Upper lobe of right lung (tissue), 1 donor: ENCODE data around the gene ABCF3. TPM values are rescaled to one million over a fixed set of nuclear protein-coding genes. Genes with fewer than 3 reads are reported as not detected.

ENCODE experiments used
- ATAC-seq: fragments of 200-7000 bp; cut with Tn5 transposase; one replicate; pipeline ENCODE4 v1.9.1; 2020; ENCODE audit warnings: mild to moderate bottlenecking, moderate library complexity
- DNase-seq: peaks from one replicate; pipeline ENCODE4 v3.0.0-alpha.2; 2020
- H3K27ac ChIP-seq: fragments of 200-600 bp; one replicate; pipeline ENCODE4 v1.8.0; 2022
- H3K27me3 ChIP-seq: fragments of 200-600 bp; one replicate; pipeline ENCODE4 v1.8.0; 2022; ENCODE audit warnings: mild to moderate bottlenecking
- H3K36me3 ChIP-seq: fragments of 200-600 bp; one replicate; pipeline ENCODE4 v1.8.0; 2022
- H3K4me1 ChIP-seq: fragments of 200-600 bp; one replicate; pipeline ENCODE4 v1.8.0; 2022
- H3K4me3 ChIP-seq: fragments of 200-600 bp; one replicate; pipeline ENCODE4 v1.8.0; 2022; ENCODE audit warnings: mild to moderate bottlenecking
- H3K9me3 ChIP-seq: fragments of 200-600 bp; one replicate; pipeline ENCODE4 v1.8.0; 2022
- intact Hi-C: fragments of 100-400 bp; cut with DNase I; formaldehyde crosslinking; loops from one replicate; pipeline ENCODE4 v1.11.0; 2022
- total RNA-seq: library from RNA; stranded (reverse); fragmentation: NEBNext Ultra II Directional; extraction: Animal tissue kit (Norgen Biotek cat#: 25700); gene quantifications from one replicate; pipeline ENCODE4 v1.2.1, GENCODE V29; 2021
- TF ChIP-seq, protein P1 (sequence below): fragments of 200-600 bp; IDR thresholded peaks from one replicate; pipeline ENCODE4 v1.8.0; 2022; ENCODE audit warnings: antibody characterized with exemption
- donor health status: DM: no; HTN: yes; CAD: no; lungs with severe emphysema.

Gene ABCF3
- total RNA-seq, 1 donor from 2014 or later: 60.9 TPM

DNA sequence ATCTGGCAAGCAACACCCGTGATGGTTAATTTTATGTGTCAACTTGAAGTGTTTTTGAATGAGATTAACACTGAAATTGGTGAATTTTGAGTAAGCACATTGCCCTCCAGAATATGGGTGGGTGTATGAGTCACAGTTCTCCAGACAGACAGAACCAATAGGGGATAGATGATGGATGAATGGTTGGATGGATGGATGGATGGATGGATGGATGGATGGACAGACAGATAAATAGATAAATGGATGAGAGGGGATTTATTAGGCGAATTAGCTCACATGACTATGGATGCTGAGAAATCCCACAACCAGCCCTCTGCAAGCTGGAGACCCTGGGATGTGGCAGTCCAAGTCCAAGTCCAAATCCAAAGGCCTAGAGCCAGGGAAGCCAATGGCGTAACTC lies 37.9 kb downstream of the ABCF3 start:
- Histone ChIP-seq H3K27ac (no peak overlapping the region), H3K4me3 (no peak overlapping the region), H3K36me3 (no peaks in the 10 kb centered on the region), H3K9me3 (no peaks in the 10 kb centered on the region), H3K27me3 (no peaks in the 10 kb centered on the region), H3K4me1 (no peaks in the 10 kb centered on the region)
- TF ChIP-seq, protein P1, sequence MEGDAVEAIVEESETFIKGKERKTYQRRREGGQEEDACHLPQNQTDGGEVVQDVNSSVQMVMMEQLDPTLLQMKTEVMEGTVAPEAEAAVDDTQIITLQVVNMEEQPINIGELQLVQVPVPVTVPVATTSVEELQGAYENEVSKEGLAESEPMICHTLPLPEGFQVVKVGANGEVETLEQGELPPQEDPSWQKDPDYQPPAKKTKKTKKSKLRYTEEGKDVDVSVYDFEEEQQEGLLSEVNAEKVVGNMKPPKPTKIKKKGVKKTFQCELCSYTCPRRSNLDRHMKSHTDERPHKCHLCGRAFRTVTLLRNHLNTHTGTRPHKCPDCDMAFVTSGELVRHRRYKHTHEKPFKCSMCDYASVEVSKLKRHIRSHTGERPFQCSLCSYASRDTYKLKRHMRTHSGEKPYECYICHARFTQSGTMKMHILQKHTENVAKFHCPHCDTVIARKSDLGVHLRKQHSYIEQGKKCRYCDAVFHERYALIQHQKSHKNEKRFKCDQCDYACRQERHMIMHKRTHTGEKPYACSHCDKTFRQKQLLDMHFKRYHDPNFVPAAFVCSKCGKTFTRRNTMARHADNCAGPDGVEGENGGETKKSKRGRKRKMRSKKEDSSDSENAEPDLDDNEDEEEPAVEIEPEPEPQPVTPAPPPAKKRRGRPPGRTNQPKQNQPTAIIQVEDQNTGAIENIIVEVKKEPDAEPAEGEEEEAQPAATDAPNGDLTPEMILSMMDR: no peak
- no peak for ATAC-seq
- intact Hi-C loops: no loop called here
- no peak for DNase-seq

DNA sequence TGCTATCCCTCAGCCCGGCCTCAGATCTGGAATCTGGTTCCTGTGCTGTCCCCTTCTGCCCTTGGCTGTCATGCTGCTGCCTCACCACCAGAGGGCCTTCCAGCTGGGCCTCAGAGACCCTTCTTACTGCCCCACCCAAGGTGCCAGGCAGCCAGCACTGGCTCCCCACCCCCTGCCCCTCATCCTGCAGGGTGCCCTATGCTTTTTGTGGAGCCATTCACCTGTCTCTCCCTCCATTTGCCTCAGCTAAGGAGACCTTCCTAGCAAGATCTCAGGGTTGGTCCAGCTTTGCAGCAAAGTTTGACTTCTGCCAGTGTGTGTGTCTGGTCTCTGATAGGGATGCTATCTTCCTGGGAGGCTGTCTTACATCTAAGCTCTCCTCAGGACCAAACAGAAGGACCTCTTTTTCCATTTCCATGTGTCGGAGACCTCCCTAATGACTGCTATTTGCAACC lies 41.5 kb downstream of the ABCF3 start:
- intact Hi-C loops: no loop called here
- peak; percentile 67 for ATAC-seq

DNA sequence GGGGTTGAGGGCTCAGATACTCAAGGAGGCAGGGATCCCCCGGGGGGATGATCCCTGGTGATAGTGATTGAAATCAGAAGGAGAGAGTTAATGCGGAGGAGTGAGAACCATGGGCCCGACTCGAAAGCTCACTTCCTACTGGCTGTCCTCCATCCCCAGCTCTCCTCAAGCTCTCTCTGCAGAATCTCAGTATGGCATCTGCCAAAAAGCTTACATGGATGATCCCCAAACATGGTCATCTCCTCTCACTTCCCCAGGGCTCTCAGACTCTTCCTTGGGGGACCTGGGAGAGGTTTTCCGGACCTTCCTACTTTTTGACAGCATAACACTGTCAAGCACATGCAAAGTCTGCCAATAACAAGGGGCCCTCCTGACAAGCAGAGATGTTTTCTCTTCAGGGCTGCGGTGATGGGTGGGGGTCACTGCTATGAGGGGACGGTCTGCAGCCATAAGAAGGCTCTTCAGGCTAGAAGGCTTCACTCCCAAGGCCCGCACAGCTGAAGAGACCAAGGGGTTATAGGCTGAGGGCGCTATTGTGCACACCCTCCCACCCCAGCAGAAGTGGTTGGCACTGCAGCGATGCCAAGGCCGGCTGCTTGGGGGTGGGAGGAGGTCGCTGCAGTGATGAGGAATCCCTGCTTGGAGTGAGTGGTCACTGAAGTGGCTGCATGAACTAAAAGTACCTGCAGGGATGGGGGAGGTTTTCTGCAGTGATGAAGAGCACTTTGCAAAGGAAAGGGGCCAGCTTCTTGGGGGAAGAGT lies 42.6 kb downstream of the ABCF3 start:
- intact Hi-C loops: no loop called here
- no peaks in the 10 kb centered on the region for H3K36me3 ChIP-seq
- H3K4me1 ChIP-seq: peaks cover 9% of the 10 kb centered on the region
- H3K4me3 ChIP-seq: no peak overlapping the region
- no peak overlapping the region for H3K27ac ChIP-seq
- no peak for ATAC-seq
- H3K9me3 ChIP-seq: no peaks in the 10 kb centered on the region
- no peak for DNase-seq
- H3K27me3 ChIP-seq: peaks cover 36% of the 10 kb centered on the region
- TF ChIP-seq, protein P1: no peak

More for the DNA sequence above, 41.5 kb downstream of the ABCF3 start:
- DNase-seq: no peak
- no peak overlapping the region for H3K4me3 ChIP-seq
- TF ChIP-seq, protein P1: peak; percentile 87
- H3K27me3 ChIP-seq: peaks cover 32% of the 10 kb centered on the region
- H3K27ac ChIP-seq: no peak overlapping the region
- H3K9me3 ChIP-seq: no peaks in the 10 kb centered on the region
- H3K4me1 ChIP-seq: peaks cover 9% of the 10 kb centered on the region
- no peaks in the 10 kb centered on the region for H3K36me3 ChIP-seq

DNA sequence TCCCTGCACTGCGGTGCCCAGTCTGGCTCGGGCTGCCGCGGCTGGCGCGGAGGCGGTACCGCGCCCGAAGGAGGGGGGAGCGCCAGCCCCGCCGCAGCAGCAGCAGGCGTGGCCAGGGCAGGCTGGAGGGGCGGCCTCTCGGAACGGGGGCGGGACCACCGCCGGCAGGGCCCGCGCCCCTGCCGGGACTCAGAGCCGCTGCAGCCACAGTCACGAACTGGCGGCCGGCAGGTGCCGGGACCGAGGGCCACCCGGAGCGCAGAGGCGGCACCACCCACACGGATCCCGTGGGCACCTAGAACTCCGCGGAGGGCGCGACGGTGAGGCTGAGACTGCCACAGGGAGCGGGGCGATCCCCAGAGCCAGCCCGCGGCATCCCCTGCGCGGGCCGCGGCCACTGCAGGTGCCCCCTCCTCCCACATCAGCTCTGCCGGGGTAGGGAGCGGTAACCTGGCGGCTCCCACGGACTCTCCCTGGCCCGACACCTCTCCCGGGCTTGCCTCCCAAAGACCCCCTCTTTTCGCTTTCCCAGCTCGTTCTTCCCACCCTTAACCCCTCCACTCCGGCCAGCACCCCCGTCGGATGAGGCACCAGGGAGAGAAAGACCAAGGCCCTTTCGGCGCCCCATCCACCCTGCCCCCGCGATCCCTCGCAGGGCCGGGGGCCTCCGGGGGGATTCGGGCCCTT lies 43.5 kb downstream of the ABCF3 start, which contains the start of gene VWA5B2:
VWA5B2 (plus strand) TSS at position 192 of the 687 bp plus-strand sequence. CDS start 944 bp downstream, outside the sequence.
- peak; percentile 87 for ATAC-seq
- H3K36me3 ChIP-seq: no peaks in the 10 kb centered on the region
- peak; percentile 81 for DNase-seq
- TF ChIP-seq, protein P1: peak; percentile 24
- H3K27me3 ChIP-seq: peaks cover 36% of the 10 kb centered on the region
- peaks cover 9% of the 10 kb centered on the region for H3K4me1 ChIP-seq
- no peak within 1 kb of the TSS for H3K27ac ChIP-seq
- no peaks in the 10 kb centered on the region for H3K9me3 ChIP-seq
- intact Hi-C loops: no loop called here
- peak within 1 kb of the TSS; percentile 47 for H3K4me3 ChIP-seq

DNA sequence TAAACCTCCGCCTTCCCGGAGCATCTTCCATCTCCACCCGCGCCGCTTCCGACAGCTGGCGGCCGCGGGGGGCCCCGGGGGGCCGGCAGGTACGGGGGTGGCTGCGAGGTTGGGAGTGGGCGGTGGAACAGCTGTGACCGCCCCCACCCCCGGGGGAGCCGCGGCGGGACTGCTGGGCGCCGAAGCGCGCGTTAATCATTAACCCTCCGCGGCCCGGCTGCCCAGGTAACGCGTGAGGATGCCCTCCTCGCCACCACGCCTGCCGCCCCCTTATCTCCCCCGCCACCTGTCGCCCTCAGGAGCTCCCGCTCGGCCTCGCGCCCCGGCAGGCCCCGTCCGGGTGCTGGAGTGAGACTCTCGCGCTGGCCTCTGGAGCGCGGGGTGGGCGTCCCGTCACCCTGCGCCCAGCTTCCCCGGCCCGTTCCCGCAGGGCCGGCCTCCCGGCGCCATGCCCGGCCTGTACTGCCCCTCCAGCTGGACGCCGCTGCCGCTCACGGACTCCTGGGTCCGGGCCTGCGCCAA lies 44.1 kb downstream of the ABCF3 start:
- intact Hi-C loops: no loop called here
- Histone ChIP-seq H3K27ac (no peak overlapping the region), H3K27me3 (peaks cover 36% of the 10 kb centered on the region), H3K9me3 (no peaks in the 10 kb centered on the region), H3K4me1 (peaks cover 9% of the 10 kb centered on the region), H3K4me3 (peak overlapping the region; percentile 47), H3K36me3 (no peaks in the 10 kb centered on the region)
- TF ChIP-seq, protein P1: no peak
- ATAC-seq: no peak
- DNase-seq: no peak
